RWPE1 (cell line): Measurements from ENCODE around the gene ATP23.

Experiments
- CTCF ChIA-PET: fragments of 350-600 bp; sonication (Branson Sonifier 250); formaldehyde crosslinking; extraction: SDS; loops from one replicate; lab custom pipeline; 2021; lab: Yijun Ruan, JAX
- POLR2A ChIA-PET: fragments of 400-600 bp; formaldehyde crosslinking; extraction: SDS; loops from one replicate; lab custom pipeline; 2020; ENCODE audit warnings: antibody characterized with exemption; ENCODE audit not compliant: low non-redundant PET; lab: Yijun Ruan, JAX
- DNase-seq: peaks from one replicate; pipeline ENCODE4 v3.0.0; 2012; ENCODE audit warnings: low spot score
- H3K27ac ChIP-seq: fragments of 450-650 bp; 2 replicates; pipeline ENCODE4 v1.5.1; 2017
- CTCF ChIP-seq: fragments of 450-650 bp; conservative IDR thresholded peaks from 2 replicates; pipeline ENCODE4 v1.5.1; 2017; ENCODE audit warnings: low read depth, mild to moderate bottlenecking

ATP23 gene

GRCh38 chr12:57985685-57986084, 44.3 kb downstream of the ATP23 start:
- ChIA-PET POLR2A (no interaction called here), CTCF (no interaction called here)
- DNase-seq: no peak
- H3K27ac ChIP-seq: no peak overlapping the region
- TF ChIP-seq CTCF: no peak

- no peak overlapping the region for H3K27ac ChIP-seq
- DNase-seq: no peak
- ChIA-PET CTCF (no interaction called here), POLR2A (no interaction called here)
- no peak for TF ChIP-seq CTCF
Observed at GRCh38 chr12:57989838-57990237, 48.5 kb downstream of the ATP23 start.

- H3K27ac ChIP-seq: no peak overlapping the region
- ChIA-PET CTCF (no interaction called here), POLR2A (no interaction called here)
- no peak for DNase-seq
- TF ChIP-seq CTCF: no peak
Observed at GRCh38 chr12:57990241-57990883, 49.0 kb downstream of the ATP23 start.

- TF ChIP-seq CTCF: no peak
- DNase-seq: no peak
- no peak overlapping the region for H3K27ac ChIP-seq
- ChIA-PET POLR2A (no interaction called here), CTCF (interaction anchor here (0.7 kb wide), 1 partner anchor 298 kb away, joined by 3 read pairs; no protein-coding TSS in a partner anchor)
Observed at GRCh38 chr12:57992001-57992400, 50.6 kb downstream of the ATP23 start.

- POLR2A ChIA-PET: no interaction called here
- no peak for TF ChIP-seq CTCF
- H3K27ac ChIP-seq: no peak overlapping the region
- DNase-seq: no peak
- CTCF ChIA-PET: no interaction called here
Observed at GRCh38 chr12:57993030-57993429, 51.7 kb downstream of the ATP23 start.

GRCh38 chr12:57993834-57994233, 52.5 kb downstream of the ATP23 start:
- POLR2A ChIA-PET: no interaction called here
- DNase-seq: peak; percentile 35
- CTCF ChIA-PET: interaction anchor here (0.6 kb wide), 2 partner anchors 132 to 390 kb away, joined by 3 to 6 read pairs; no protein-coding TSS in a partner anchor
- no peak for TF ChIP-seq CTCF
- H3K27ac ChIP-seq: no peak overlapping the region

- no peak for DNase-seq
- POLR2A ChIA-PET: no interaction called here
- CTCF ChIA-PET: no interaction called here
- no peak overlapping the region for H3K27ac ChIP-seq
- TF ChIP-seq CTCF: no peak
Observed at GRCh38 chr12:57996520-57996919, 55.2 kb downstream of the ATP23 start.
